SK-MEL-5 (cell line): ENCODE results near the gene ACSF3. TPM values are rescaled to one million over a fixed set of nuclear protein-coding genes. Genes with fewer than 3 reads are reported as not detected.

Experiments used
- DNase-seq: peaks from one replicate; pipeline ENCODE4 v3.0.0-alpha.2; 2016; ENCODE audit warnings: low read depth, low spot score
- in situ Hi-C: cut with HindIII; loops from 2 replicates; pipeline ENCODE4 v1.10.0; 2016; ENCODE audit warnings: low sequenced_read_pairs, high pct_unique_total_duplicates, low pct_unique_long_range_greater_than_20kb
- total RNA-seq: library from RNA; depleted of rRNA; stranded (reverse); fragments of >200 nt; shearing (Covaris generic); gene quantifications from 2 replicates; pipeline ENCODE4 v1.2.3, GENCODE V29; 2014

Gene ACSF3
- total RNA-seq, 1 experiment from 2014 or later: 20.6 TPM

GRCh38 chr16:89053725-89054029 is 40.0 kb upstream of the ACSF3 start:
- DNase-seq: no peak
- in situ Hi-C loops: no loop called here

- no peak for DNase-seq
- in situ Hi-C loops: no loop called here
Measured at GRCh38 chr16:89054261-89054661, 39.4 kb upstream of the ACSF3 start.

GRCh38 chr16:89054714-89055113 is 38.9 kb upstream of the ACSF3 start:
- DNase-seq: no peak
- in situ Hi-C loops: no loop called here

GRCh38 chr16:89055313-89055712 is 38.3 kb upstream of the ACSF3 start:
- no peak for DNase-seq
- in situ Hi-C loops: no loop called here

- in situ Hi-C loops: no loop called here
- DNase-seq: no peak
Measured at GRCh38 chr16:89055894-89056555, 37.6 kb upstream of the ACSF3 start.

- in situ Hi-C loops: no loop called here
- no peak for DNase-seq
Measured at GRCh38 chr16:89056592-89056991, 37.1 kb upstream of the ACSF3 start.

- in situ Hi-C loops: no loop called here
- no peak for DNase-seq
Measured at GRCh38 chr16:89057738-89058137, 35.9 kb upstream of the ACSF3 start.

GRCh38 chr16:89058812-89059211 is 34.8 kb upstream of the ACSF3 start:
- DNase-seq: no peak
- in situ Hi-C loops: no loop called here

GRCh38 chr16:89060207-89060794 is 33.4 kb upstream of the ACSF3 start:
- in situ Hi-C loops: no loop called here
- DNase-seq: no peak

- no peak for DNase-seq
- in situ Hi-C loops: no loop called here
Measured at GRCh38 chr16:89061086-89061485, 32.6 kb upstream of the ACSF3 start.

- in situ Hi-C loops: no loop called here
- no peak for DNase-seq
Measured at GRCh38 chr16:89061590-89062380, 31.9 kb upstream of the ACSF3 start.

- no peak for DNase-seq
- in situ Hi-C loops: no loop called here
Measured at GRCh38 chr16:89062389-89063345, 31.0 kb upstream of the ACSF3 start.

GRCh38 chr16:89063768-89064320 is 29.8 kb upstream of the ACSF3 start:
- in situ Hi-C loops: no loop called here
- DNase-seq: no peak

GRCh38 chr16:89064606-89065457 is 28.8 kb upstream of the ACSF3 start:
- in situ Hi-C loops: no loop called here
- no peak for DNase-seq

- in situ Hi-C loops: no loop called here
- DNase-seq: no peak
Measured at GRCh38 chr16:89065458-89065822, 28.2 kb upstream of the ACSF3 start.

- DNase-seq: no peak
- in situ Hi-C loops: no loop called here
Measured at GRCh38 chr16:89066721-89067120, 26.9 kb upstream of the ACSF3 start.
